Vagina (tissue), 2 donors: ENCODE measurements around the gene COTL1. TPM values are rescaled to one million over a fixed set of nuclear protein-coding genes. Genes with fewer than 3 reads are reported as not detected.
A peak's percentile ranks its signal among the peaks of the same experiment; 100 is the strongest.

Experiments
- DNase-seq, 2 donors: peaks; one replicate each; pipeline ENCODE4 v3.0.0-alpha.2; 2017; ENCODE audit errors: extremely low spot score in 2 of 2
- H3K27ac ChIP-seq: fragments of 200-600 bp; sonication (generic); one replicate; pipeline ENCODE4 v1.5.1; 2019
- H3K27me3 ChIP-seq: fragments of 200-600 bp; sonication (generic); one replicate; pipeline ENCODE4 v1.5.1; 2019
- H3K36me3 ChIP-seq, 2 donors: fragments of 200-600 bp; sonication (generic); one replicate each; pipeline ENCODE4 v1.5.1; 2017 to 2019
- H3K4me1 ChIP-seq: fragments of 200-600 bp; sonication (generic); one replicate; pipeline ENCODE4 v1.5.1; 2019
- H3K4me3 ChIP-seq, 2 donors: fragments of 200-600 bp; sonication (generic); 1 replicate in 1 of 2; 2 replicates in 1 of 2; pipeline ENCODE4 v1.5.1; 2016 to 2019
- H3K9me3 ChIP-seq: fragments of 200-600 bp; sonication (generic); one replicate; pipeline ENCODE4 v1.5.1; 2019
- POLR2A ChIP-seq, 2 donors: fragments of 450-650 bp; IDR thresholded peaks; one replicate each; pipeline ENCODE4 v1.6.1; 2017; ENCODE audit warnings: antibody characterized with exemption in 2 of 2, mild to moderate bottlenecking in 2 of 2, moderate library complexity in 2 of 2
- POLR2AphosphoS5 ChIP-seq, 2 donors: sonication (generic); formaldehyde crosslinking; IDR thresholded peaks; one replicate each; pipeline ENCODE4 v1.9.0; 2017; ENCODE audit warnings: antibody characterized with exemption in 2 of 2, mild to moderate bottlenecking in 2 of 2, low read depth in 1 of 2; ENCODE audit not compliant: insufficient read depth in 1 of 2
- intact Hi-C: fragments of 100-400 bp; cut with DNase I; formaldehyde crosslinking; loops from one replicate; pipeline ENCODE4 v1.15.1; 2023
- total RNA-seq: library from RNA; depleted of rRNA; stranded (reverse); fragments of >200 nt; gene quantifications from one replicate; pipeline ENCODE4 v1.2.3, GENCODE V29; 2016
- TF ChIP-seq, protein P1 (sequence below), 3 experiments: fragments of 450-650 bp in 2 of 3; fragments of 200-600 bp in 1 of 3; sonication (generic) in 1 of 3; IDR thresholded peaks; one replicate each; pipeline ENCODE4 v1.5.1; 2017 to 2019; ENCODE audit warnings: antibody characterized with exemption in 3 of 3, mild to moderate bottlenecking in 2 of 3, moderate library complexity in 2 of 3

The COTL1 gene
- total RNA-seq, 1 donor from 2014 or later, result 67.8 TPM

DNA sequence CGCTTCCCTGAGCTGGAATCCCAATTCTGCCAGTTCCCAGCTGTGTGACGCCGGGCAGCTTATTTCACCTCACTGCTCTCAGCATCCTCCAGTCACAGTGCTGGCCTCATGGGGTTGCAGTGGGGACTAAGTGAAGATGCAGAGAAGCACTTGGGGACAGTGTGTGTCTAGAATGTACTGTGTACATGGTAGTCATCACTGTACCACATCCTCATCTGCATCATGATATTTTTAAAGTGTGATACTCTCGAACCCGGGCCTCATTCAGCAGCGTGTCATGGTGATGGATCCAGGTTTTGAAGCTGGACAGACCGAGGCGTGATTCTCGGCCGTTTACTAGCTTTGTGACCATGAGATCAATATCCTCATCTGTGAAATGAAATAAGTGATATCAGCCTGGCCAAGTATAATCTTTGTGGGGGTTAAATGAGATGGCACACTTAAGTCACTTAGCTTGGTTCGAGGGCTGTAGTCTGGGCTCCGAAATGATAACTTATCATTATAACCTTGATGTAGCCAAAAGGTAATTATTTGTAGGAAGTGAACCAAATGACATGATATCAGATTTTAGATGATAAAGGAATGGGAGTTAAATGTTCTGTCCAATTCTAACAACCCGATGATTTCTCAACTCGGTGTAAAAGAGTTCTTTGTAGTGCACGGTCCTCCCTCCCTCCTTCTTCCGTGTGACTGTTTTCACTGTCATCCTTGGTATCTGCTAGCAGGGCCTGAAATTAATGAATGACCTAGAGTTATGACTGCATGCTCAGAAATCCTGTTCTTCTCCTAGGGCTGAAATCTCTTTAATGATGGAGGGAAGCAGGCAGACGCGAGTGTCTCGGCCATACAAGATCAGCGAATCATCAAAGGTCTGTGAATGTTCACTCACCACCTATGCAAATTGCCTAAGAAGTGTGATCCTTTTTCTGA is 32.4 kb upstream of the COTL1 start:
- no peak for TF ChIP-seq POLR2AphosphoS5 (IDR thresholded peaks at IDR 0.05; ENCODE audit: insufficient read depth in 1 of 2, low read depth in 1 of 2)
- no peak for TF ChIP-seq POLR2A (IDR thresholded peaks at IDR 0.05)
- TF ChIP-seq, protein P1, sequence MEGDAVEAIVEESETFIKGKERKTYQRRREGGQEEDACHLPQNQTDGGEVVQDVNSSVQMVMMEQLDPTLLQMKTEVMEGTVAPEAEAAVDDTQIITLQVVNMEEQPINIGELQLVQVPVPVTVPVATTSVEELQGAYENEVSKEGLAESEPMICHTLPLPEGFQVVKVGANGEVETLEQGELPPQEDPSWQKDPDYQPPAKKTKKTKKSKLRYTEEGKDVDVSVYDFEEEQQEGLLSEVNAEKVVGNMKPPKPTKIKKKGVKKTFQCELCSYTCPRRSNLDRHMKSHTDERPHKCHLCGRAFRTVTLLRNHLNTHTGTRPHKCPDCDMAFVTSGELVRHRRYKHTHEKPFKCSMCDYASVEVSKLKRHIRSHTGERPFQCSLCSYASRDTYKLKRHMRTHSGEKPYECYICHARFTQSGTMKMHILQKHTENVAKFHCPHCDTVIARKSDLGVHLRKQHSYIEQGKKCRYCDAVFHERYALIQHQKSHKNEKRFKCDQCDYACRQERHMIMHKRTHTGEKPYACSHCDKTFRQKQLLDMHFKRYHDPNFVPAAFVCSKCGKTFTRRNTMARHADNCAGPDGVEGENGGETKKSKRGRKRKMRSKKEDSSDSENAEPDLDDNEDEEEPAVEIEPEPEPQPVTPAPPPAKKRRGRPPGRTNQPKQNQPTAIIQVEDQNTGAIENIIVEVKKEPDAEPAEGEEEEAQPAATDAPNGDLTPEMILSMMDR (IDR thresholded peaks at IDR 0.05), result no peak
- H3K4me3 ChIP-seq, result no peak overlapping the region
- intact Hi-C loops, result no loop called here
- no peaks in the 10 kb centered on the region for H3K9me3 ChIP-seq
- H3K4me1 ChIP-seq, result peaks cover 28% of the 10 kb centered on the region
- peaks cover 0 to 21% of the 10 kb centered on the region in 2 donors for H3K36me3 ChIP-seq
- no peaks in the 10 kb centered on the region for H3K27me3 ChIP-seq
- no peak for DNase-seq
- no peak overlapping the region for H3K27ac ChIP-seq

DNA sequence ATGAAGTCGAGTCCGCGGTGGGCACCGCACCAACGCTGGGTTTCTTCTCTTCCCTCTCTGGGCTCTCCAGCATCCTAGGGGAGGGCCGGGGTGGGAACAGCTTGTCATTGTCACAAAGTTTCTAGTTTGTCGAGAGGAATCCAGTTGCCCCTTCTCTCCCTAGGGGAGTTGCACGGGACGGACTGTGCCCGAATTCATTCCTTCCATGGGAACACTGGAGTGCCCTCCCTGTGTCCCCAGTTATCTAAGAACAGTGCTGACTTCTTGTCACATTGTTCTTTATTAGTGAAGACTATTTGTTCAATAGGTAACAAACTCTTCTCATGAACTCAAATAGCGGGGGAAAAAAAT is 31.6 kb upstream of the COTL1 start:
- Histone ChIP-seq H3K9me3 (no peaks in the 10 kb centered on the region), H3K27ac (peak overlapping the region; percentile 86), H3K4me1 (peaks cover 28% of the 10 kb centered on the region), H3K4me3 (peak overlapping the region; percentile 84 to 98), H3K36me3 (peaks cover 0 to 21% of the 10 kb centered on the region in 2 donors), H3K27me3 (no peaks in the 10 kb centered on the region)
- intact Hi-C loops, result no loop called here
- no peak for DNase-seq
- TF ChIP-seq POLR2A (IDR thresholded peaks at IDR 0.05) (no peak), POLR2AphosphoS5 (IDR thresholded peaks at IDR 0.05; ENCODE audit: insufficient read depth in 1 of 2, low read depth in 1 of 2) (no peak)
- TF ChIP-seq, protein P1 (IDR thresholded peaks at IDR 0.05), result no peak

DNA sequence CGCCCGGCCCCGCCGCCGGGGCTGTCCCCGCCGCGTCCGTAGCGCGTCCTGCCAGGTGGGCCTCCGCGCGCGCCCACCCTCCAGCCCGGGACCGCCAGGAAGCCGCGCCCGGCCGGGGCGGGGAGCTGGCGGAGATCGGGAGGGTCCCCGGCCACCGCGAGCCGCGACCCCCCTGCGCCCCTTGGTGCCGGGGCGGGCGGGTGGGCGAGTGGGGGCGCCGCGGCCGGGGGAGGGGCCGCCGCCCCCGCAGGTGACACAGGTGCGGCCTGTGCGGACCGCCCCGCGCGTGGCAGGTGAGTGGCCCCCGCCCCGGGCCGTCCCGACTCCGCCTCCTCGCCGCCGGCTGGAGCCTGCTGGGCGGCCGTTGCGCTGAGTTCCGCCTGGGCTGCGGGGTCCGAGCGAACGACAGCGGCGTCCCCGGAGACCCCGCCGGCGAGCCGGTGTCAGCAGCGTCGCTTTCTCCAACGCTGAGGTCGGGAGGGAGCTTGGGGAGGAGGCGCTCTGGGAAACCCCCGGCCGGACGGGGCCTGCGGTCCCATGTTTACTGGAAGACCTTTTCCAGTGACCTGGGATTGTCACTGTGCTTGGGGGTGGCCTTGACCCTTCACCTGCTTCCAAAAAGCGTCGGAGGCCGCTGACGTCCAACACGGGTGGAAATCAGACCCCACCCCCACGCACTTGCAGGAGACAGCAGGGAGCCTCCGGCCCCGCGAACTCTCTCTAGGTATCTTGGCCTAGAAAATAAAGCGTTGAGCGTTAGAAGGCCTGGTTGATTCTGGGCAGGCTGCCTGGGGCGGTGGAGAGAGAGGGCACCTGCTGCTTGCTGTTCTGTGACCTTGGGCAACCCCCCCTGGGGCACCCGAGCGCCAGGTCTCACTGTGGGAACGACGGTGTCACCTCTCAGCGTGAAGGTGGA is 31.0 kb upstream of the COTL1 start:
- Histone ChIP-seq H3K9me3 (no peaks in the 10 kb centered on the region), H3K4me1 (peaks cover 28% of the 10 kb centered on the region), H3K36me3 (peaks cover 0 to 21% of the 10 kb centered on the region in 2 donors), H3K27ac (peak overlapping the region; percentile 86), H3K27me3 (no peaks in the 10 kb centered on the region), H3K4me3 (peak overlapping the region; percentile 84 to 98)
- intact Hi-C loops, result no loop called here
- DNase-seq, result no peak
- TF ChIP-seq, protein P1 (IDR thresholded peaks at IDR 0.05), result no peak
- TF ChIP-seq POLR2AphosphoS5 (IDR thresholded peaks at IDR 0.05; ENCODE audit: insufficient read depth in 1 of 2, low read depth in 1 of 2), result peak in 1 of 2 donors; percentile 46

DNA sequence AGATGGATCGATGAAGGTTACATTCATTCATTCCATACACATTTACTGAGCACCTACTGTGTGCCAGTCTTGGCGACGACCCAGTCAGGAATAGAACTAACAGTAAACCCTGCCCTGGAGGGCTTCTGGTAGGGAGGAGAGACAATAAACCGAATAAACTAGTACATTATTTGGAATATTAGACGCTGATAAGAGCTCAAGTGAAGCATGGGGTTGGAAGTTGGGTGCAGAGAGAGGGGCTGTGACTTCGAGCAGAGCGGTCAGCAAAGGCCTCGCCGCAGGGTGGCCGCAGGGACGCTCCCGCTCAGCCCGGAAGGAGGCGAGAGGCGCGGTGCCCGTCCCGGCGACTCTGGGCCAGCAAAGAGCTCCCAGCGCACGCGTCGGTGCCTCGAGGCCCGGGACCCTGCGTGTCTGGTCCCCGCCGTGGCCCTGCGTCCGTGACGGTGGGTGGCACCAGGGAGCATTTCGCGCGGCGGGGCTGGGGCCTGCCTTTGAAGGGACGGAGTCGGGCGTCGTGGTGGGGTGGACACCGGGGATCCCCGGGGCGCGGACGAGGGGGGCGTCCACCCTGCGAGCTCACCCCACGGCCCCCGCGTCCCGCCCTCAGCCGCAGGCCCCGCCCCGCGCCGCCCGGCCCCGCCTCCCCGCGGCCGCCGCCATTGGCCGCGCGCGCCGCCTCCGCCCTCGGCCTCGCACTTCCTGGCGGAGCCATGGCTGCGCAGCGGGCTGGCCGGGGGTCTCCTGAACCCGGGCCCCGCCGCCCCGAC is 30.1 kb upstream of the COTL1 start, which contains the start of gene KLHL36:
Gene KLHL36, plus strand, starts transcription at position 684 of the 767 bp plus-strand sequence. CDS start 2,357 bp downstream, outside the sequence.
- Histone ChIP-seq H3K27me3 (no peaks in the 10 kb centered on the region), H3K36me3 (peaks cover 0 to 14% of the 10 kb centered on the region in 2 donors), H3K4me3 (peak within 1 kb of the TSS; percentile 84 to 98), H3K27ac (peak within 1 kb of the TSS; percentile 86), H3K9me3 (no peaks in the 10 kb centered on the region), H3K4me1 (peaks cover 36% of the 10 kb centered on the region)
- intact Hi-C loops, result no loop called here
- TF ChIP-seq, protein P1 (IDR thresholded peaks at IDR 0.05), result peak in 1 of 3 experiments; percentile 16
- TF ChIP-seq POLR2A (IDR thresholded peaks at IDR 0.05), result peak in 1 of 2 donors; percentile 22
- peak in 1 of 2 donors; percentile 23 for TF ChIP-seq POLR2AphosphoS5 (IDR thresholded peaks at IDR 0.05; ENCODE audit: insufficient read depth in 1 of 2, low read depth in 1 of 2)
- no peak for DNase-seq
